Activated gamma-delta T cell (primary cell): ENCODE results near the gene ACRV1.

Experiments used
- DNase-seq: peaks from one replicate; lab custom pipeline; 2025; lab: John Stamatoyannopoulos, UW

ACRV1 gene

DNA sequence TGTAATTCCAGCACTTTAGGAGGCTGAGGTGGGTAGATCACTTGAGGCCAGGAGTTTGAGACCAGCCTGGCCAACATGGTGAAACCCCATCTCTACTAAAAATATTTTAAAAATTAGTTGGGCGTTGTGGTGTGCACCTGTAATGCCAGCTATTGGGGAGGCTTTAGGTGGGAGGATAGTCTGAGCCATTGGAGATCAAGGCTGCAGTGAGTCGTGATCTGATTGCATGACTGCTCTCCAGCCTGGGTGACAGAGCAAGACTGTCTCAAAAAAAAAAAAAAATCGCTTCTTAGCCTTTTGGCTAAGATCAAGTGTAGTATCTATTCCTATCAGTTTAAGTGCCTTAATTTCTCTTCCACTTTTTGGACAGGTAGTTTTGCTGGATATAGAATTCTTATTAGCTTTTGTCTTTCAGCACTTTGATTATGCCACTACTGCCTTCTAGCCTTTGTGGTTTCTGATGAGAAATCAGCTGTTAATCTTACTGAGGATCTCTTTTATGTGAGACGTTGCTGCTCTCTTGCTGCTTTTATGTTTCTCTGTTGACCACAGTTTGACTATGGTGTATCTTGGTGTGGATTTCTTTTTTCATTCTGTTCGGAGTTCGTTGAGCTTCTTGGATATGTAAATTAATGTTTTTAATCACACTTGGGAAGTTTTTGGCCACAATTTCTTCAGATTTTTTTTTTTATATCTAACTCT, 31.0 kb downstream of the ACRV1 start:
- DNase-seq, result no peak

DNA sequence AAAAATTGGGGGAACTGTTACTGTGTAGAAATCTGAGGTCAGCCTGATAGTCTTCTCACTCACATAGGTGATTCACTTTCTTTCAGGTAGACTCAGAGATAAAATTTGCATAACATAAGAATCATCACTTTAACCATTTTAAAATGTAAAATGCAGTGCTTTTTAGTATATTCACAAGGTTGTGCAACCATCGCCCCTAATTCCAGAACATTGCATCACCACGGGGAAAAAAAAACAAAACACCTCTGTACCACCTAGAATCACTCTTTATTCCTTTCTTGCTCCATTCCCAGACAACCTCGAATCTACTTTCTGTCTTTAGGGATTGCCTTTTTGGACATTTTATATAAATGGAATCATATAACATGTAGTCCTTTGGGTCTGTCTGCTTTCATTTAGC, 34.8 kb downstream of the ACRV1 start:
- DNase-seq, result no peak

DNA sequence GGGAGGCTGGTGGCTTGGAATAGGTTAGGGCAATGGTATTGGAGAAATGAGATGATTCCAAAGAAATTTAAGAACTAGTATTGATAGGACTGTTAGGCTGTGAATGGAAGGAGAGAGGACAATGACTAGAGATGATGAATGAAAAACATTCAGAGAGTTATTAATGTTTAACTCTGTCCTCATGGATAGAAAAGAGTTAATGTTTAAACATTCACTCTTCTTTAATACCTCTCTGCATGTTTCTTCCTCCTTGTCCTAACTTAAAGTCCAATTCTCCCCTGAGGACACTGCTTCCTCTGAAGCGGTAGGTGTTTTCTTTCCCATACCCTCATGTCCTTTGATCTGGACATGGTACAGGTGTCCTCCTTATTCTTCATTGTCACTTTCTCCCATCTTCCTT, 42.3 kb downstream of the ACRV1 start:
- no peak for DNase-seq

DNA sequence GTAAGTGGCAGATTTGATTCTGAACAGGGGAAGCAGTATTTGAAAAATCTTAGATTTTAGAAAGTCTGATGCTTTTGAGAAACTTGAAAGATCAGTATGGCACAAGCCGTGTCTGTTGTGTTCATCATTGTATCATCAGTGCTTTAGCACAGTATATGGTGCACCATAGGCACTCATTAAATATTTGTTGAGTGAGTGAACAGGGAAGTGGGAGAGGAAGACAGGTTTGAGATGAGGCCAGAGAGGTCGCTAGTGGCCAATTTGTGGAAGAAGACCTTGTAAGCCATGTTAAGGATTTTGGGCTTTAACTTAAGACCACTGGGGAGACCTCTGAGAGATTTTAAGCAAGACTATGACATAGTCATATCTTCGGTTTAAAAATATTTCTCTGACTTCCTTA, 42.8 kb downstream of the ACRV1 start:
- no peak for DNase-seq

DNA sequence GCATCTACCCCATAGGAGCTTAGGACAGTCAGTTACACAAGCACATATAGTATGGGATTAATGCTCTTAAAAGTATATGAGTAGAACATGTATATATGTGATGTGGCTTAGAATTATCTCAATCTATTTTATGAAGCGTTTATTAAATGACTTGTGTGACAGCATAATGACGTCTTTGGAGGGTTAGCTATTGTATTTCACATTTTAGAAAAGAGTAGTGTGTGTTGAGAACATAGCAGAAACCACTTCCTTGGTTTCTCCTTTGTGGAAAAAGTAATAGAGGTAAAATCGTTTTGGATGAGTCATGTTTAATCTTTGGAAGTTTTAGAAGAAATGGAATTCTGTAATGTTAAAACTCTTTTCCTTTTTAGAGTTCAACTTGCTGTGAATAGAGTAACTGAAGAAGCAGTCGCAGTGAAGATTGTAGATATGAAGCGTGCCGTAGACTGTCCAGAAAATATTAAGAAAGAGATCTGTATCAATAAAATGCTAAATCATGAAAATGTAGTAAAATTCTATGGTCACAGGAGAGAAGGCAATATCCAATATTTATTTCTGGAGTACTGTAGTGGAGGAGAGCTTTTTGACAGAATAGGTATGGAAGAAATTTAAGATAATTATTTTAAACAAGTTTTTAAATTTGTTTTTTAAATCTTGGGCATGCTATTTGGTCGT, 53.3 kb downstream of the ACRV1 start:
- no peak for DNase-seq

DNA sequence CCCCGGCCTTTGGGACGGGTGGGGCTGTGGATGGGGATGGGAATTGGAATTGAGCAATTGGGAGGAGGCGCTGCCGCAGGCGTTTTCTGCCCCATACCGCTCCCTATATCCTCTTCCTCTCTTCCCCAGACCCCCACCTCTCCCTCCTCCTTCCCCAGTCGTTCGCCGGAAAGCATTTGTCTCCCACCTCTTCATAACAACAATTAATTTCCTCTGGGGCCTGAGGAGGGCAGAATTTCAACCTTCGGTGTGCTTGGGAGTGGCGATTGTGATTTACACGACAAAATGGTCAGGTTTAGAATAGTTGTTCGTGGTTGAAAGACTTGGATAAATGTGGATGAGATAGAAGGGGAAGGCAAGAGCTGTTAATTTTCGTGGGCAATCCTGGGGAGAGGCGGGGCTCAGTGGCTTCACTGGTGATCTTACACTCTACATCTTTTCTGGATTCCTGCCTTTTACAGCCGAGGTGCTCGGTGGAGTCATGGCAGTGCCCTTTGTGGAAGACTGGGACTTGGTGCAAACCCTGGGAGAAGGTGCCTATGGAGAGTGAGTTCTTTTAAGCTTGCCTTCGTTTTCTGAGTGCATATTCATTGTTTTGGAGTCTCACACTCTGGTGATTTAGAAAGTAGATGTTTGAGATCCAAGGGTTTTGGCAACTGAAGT, 54.2 kb downstream of the ACRV1 start:
- DNase-seq, result no peak

DNA sequence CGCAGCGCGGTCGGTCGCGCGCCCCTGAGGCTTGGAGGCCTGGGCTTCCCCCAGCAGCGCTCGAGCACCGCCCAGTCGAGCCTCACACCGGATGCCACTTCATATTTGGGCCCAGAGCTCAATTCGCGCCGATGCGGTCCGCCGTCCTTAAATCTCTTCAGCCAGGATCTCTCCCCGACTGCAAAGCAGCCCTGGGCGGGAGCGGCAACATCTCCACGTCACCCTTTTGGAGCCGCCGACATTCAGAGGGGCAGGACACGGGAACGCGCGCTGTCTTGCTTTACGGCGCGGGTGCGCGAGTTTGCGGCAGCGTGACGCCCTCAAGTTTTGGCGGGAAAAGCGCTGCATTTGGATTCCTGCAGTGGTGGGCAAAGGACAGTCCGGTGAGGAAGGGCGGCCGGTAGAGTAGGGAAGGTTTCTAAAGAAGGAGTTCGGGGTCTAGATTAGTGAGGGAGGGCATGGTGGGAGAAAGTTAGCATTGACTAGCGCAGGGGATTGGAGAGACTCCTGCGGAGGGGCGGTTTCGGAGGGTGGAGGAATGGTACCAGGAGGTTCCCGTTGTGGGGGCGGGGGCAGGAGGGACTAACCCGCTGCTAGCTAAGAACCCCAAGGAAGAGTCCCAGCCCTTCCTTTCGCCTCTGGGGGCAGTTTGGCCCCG, 54.9 kb downstream of the ACRV1 start:
- DNase-seq, result peak; percentile 72

DNA sequence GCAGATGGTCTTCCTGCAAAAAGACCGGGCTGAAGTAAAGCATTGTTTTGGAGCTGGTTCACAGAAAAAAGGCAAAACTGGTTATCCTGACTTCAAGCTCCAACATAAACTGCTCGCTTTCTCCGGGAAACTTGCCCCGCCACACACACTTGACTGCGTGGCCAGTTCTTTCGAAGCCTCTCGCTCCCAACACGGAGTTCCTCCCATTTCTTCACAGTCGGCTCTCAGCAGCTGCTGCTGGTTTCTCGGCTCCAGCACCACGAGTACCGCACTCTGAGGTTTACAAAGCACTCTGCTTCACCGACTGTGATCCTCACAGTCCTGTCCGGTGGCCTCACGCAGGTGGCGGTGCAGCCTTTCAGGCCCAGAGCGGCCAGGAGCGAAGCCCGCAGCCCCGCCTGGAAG, 55.4 kb downstream of the ACRV1 start:
- no peak for DNase-seq

DNA sequence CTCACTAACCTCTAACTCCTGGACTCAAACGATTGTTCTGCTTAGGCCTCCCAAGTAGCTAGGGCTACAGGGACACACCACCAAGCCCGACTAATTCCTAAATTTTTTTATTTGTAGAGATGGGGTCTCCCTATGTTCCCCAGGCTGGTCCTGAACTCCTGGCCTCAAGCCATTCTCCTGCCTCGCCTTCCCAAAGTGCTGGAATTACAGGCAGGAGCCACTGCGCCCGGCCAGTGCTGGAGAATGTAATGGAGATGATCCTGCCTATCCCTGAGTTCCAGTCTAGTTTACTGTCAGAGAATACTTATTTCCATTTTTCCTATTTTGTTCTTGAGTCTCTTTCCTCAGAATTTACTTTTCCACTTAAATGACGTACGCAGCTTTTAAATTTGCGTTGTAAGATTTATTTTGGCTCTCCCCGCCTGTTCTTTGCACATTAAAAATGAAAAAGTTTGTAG, 55.9 kb downstream of the ACRV1 start, which contains the start of gene CHEK1:
CHEK1 (plus strand) TSS at position 408 of the 458 bp plus-strand sequence. CDS start 1,606 bp downstream, outside the sequence.
- DNase-seq, result no peak

DNA sequence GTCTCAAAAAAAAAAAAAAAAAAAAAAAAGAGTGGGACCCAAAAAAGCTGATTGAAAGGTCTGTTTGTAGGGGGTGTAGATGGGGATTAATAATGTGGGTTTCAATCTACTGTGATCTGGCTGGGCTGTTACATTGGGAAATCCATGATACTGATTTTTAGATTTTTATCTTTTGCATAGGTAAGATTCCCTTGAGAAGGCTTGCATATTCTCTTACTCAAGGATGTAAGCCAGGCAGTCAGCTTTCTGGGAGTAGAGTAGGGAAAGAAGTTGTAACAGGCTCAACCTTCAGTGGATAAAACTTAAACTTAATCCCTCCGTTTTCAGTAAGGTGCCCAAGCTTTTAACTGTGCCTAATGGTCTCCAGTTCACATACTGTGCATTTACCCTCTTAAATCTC, 57.6 kb downstream of the ACRV1 start:
- no peak for DNase-seq

DNA sequence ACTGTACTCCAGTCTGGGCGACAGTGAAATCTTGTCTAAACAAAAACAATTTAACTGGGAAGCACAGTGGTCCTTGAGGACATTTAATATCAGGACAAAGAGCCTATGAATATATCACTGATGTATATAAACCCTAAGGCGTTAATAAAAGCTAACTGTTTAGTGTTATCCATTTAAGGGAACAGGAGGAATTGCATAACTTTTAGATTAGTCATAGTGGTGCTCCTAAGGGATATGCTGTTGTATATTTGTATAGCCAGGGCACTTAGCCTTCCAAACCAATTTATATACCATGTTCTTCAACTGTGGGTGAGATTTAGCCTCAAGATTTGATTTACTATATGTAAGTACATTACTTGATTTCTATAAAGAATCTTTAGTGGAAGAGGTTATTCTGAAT, 58.7 kb downstream of the ACRV1 start:
- DNase-seq, result no peak
